NT2/D1 (cell line): Measurements from ENCODE around the gene TRABD2A.

Experiments
- SUZ12 ChIP-seq: IDR thresholded peaks from 2 replicates; pipeline ENCODE4 v1.6.1; 2011; ENCODE audit not compliant: insufficient read length, insufficient read depth; ENCODE audit errors: extremely low read depth
- YY1 ChIP-seq: IDR thresholded peaks from 2 replicates; pipeline ENCODE4 v1.6.1; 2011; ENCODE audit not compliant: insufficient read length, insufficient read depth
- ZNF274 ChIP-seq: IDR thresholded peaks from 2 replicates; pipeline ENCODE4 v1.6.1; 2011; ENCODE audit warnings: mild to moderate bottlenecking, low read depth, low read length

GRCh38 chr2:84889332-84889731, 8.4 kb upstream of the TRABD2A start:
- TF ChIP-seq ZNF274: no peak
- no peak for TF ChIP-seq YY1
- no peak for TF ChIP-seq SUZ12
